SK-N-SH (cell line): ENCODE measurements around the gene ITSN2. TPM values are rescaled to one million over a fixed set of nuclear protein-coding genes. Genes with fewer than 3 reads are reported as not detected.

Experiments used
- CTCF ChIA-PET: fragments of 300-600, 350-600 bp; formaldehyde crosslinking; extraction: SDS; loops from one replicate; lab custom pipeline; 2021; lab: Yijun Ruan, JAX
- POLR2A ChIA-PET: fragments of 350-600 bp; sonication (Branson Sonifier 250); formaldehyde crosslinking; extraction: SDS; loops from one replicate; lab custom pipeline; 2020; ENCODE audit warnings: antibody characterized with exemption, inconsistent platforms; lab: Yijun Ruan, JAX
- DNase-seq: peaks from one replicate; pipeline ENCODE4 v3.0.0; 2012
- H2AFZ ChIP-seq: fragments of 200-600 bp; sonication (generic); 2 replicates; pipeline ENCODE4 v1.8.1; 2016; ENCODE audit warnings: antibody characterized with exemption, mild to moderate bottlenecking, low read depth
- H3F3A ChIP-seq: fragments of 200-600 bp; sonication (generic); replicated peaks from 2 replicates; pipeline ENCODE3; 2016; ENCODE audit warnings: antibody characterized with exemption, mild to moderate bottlenecking; ENCODE audit not compliant: insufficient read depth
- H3K27ac ChIP-seq, 2 experiments: fragments of 200-500 bp in 1 of 2; fragments of 200-600 bp in 1 of 2; sonication (Bioruptor generic) in 1 of 2; sonication (generic), shearing (Covaris generic) in 1 of 2; 2 replicates each; pipeline versions ENCODE4 v1.5.1 to v1.6.1; 2014 to 2016; ENCODE audit warnings: low read depth in 2 of 2, inconsistent platforms in 1 of 2, low read length in 1 of 2, mild to moderate bottlenecking in 1 of 2, mixed read lengths in 1 of 2
- H3K27me3 ChIP-seq: fragments of 200-600 bp; sonication (generic), shearing (Covaris generic); 2 replicates; pipeline ENCODE4 v1.6.1; 2016; ENCODE audit warnings: mixed run types; ENCODE audit not compliant: insufficient read depth
- H3K36me3 ChIP-seq, 2 experiments: fragments of 200-500 bp in 1 of 2; fragments of 200-600 bp in 1 of 2; sonication (Bioruptor generic) in 1 of 2; sonication (generic) in 1 of 2; replicated peaks in 1 of 2; 2 replicates each; pipeline versions ENCODE3 to v1.5.1; 2014 to 2016; ENCODE audit warnings: low read length in 1 of 2, mild to moderate bottlenecking in 1 of 2; ENCODE audit not compliant: insufficient read depth in 2 of 2, control insufficient read depth in 1 of 2
- H3K4me1 ChIP-seq, 2 experiments: fragments of 200-500 bp in 1 of 2; fragments of 200-600 bp in 1 of 2; sonication (Bioruptor generic) in 1 of 2; sonication (generic), shearing (Covaris generic) in 1 of 2; 2 replicates each; pipeline versions ENCODE4 v1.5.1 to v1.6.1; 2014 to 2016; ENCODE audit warnings: low read depth in 1 of 2, low read length in 1 of 2, mixed run types in 1 of 2; ENCODE audit not compliant: insufficient read depth in 2 of 2, control insufficient read depth in 1 of 2
- H3K4me2 ChIP-seq: fragments of 200-600 bp; sonication (generic), shearing (Covaris generic); 2 replicates; pipeline ENCODE4 v1.6.1; 2017; ENCODE audit warnings: mixed run types
- H3K4me3 ChIP-seq, 2 experiments: fragments of 200-500 bp in 1 of 2; fragments of 200-600 bp in 1 of 2; sonication (Bioruptor generic) in 1 of 2; sonication (generic), shearing (Covaris generic) in 1 of 2; 2 replicates each; pipeline versions ENCODE4 v1.5.1 to v1.8.1; 2014 to 2016; ENCODE audit warnings: low read depth in 2 of 2, inconsistent platforms in 1 of 2, low read length in 1 of 2, mild to moderate bottlenecking in 1 of 2, mixed read lengths in 1 of 2, moderate library complexity in 1 of 2
- H3K79me2 ChIP-seq: fragments of 200-600 bp; sonication (generic); 2 replicates; pipeline ENCODE4 v1.8.1; 2017; ENCODE audit warnings: mild to moderate bottlenecking; ENCODE audit not compliant: insufficient read depth
- H3K9ac ChIP-seq: fragments of 200-600 bp; sonication (generic); 2 replicates; pipeline ENCODE4 v1.6.1; 2017; ENCODE audit warnings: mixed run types
- H3K9me2 ChIP-seq: fragments of 200-600 bp; sonication (generic); 2 replicates; pipeline ENCODE4 v1.6.1; 2017; ENCODE audit warnings: mixed run types
- H3K9me3 ChIP-seq: fragments of 200-600 bp; sonication (generic); 2 replicates; pipeline ENCODE4 v1.6.1; 2017; ENCODE audit warnings: mixed run types, mild to moderate bottlenecking, moderate library complexity
- H4K20me1 ChIP-seq: fragments of 200-600 bp; sonication (generic); 2 replicates; pipeline ENCODE4 v1.6.1; 2017; ENCODE audit warnings: mild to moderate bottlenecking, mixed run types; ENCODE audit not compliant: insufficient read depth
- CTCF ChIP-seq: fragments of 200-600 bp; sonication (generic); IDR thresholded peaks from 2 replicates; pipeline ENCODE4 v1.6.1; 2017; ENCODE audit warnings: antibody characterized with exemption, mild to moderate bottlenecking, moderate library complexity
- EP300 ChIP-seq, 2 experiments: IDR thresholded peaks; 2 replicates each; pipeline versions ENCODE4 v1.4.0 to v1.6.1; 2012; ENCODE audit warnings: borderline replicate concordance in 1 of 2, low read depth in 1 of 2, low read length in 1 of 2
- EZH2phosphoT487 ChIP-seq: fragments of 200-600 bp; sonication (generic); IDR thresholded peaks from 2 replicates; pipeline ENCODE4 v1.6.1; 2017; ENCODE audit warnings: low read depth, mixed run types, mild to moderate bottlenecking, antibody characterized with exemption, moderate library complexity, borderline replicate concordance
- FOSL2 ChIP-seq: IDR thresholded peaks from 2 replicates; pipeline ENCODE4 v1.4.0; 2012; ENCODE audit warnings: low read depth, mild to moderate bottlenecking, moderate library complexity, borderline replicate concordance
- FOXJ3 ChIP-seq: sonication (generic); formaldehyde crosslinking; IDR thresholded peaks from 2 replicates; pipeline ENCODE4 v1.5.1; 2020; ENCODE audit warnings: mild to moderate bottlenecking, missing genetic modification reagents
- FOXM1 ChIP-seq: IDR thresholded peaks from 2 replicates; pipeline ENCODE4 v1.4.0; 2012; ENCODE audit warnings: low read depth, mild to moderate bottlenecking
- GABPA ChIP-seq: IDR thresholded peaks from 2 replicates; pipeline ENCODE4 v1.4.0; 2012; ENCODE audit warnings: low read depth, mild to moderate bottlenecking
- GATA2 ChIP-seq: sonication (generic); formaldehyde crosslinking; IDR thresholded peaks from 2 replicates; pipeline ENCODE4 v1.5.0; 2020; ENCODE audit warnings: mild to moderate bottlenecking, missing genetic modification reagents
- JUND ChIP-seq: IDR thresholded peaks from 2 replicates; pipeline ENCODE4 v1.4.0; 2012
- MEF2A ChIP-seq: IDR thresholded peaks from 2 replicates; pipeline ENCODE4 v1.4.0; 2012; ENCODE audit warnings: low read depth, borderline replicate concordance
- NFIC ChIP-seq: IDR thresholded peaks from 2 replicates; pipeline ENCODE4 v1.4.0; 2012; ENCODE audit warnings: borderline replicate concordance
- PBX3 ChIP-seq: IDR thresholded peaks from 2 replicates; pipeline ENCODE4; 2012
- POLR2AphosphoS5 ChIP-seq: IDR thresholded peaks from 2 replicates; pipeline ENCODE4 v1.6.1; 2012; ENCODE audit warnings: low read depth, low read length
- RCOR1 ChIP-seq: fragments of 150-350 bp; IDR thresholded peaks from 2 replicates; pipeline ENCODE4 v1.6.1; 2017; ENCODE audit warnings: antibody characterized with exemption, low read length
- REST ChIP-seq: IDR thresholded peaks from 2 replicates; pipeline ENCODE4 v1.6.1; 2012; ENCODE audit warnings: mild to moderate bottlenecking, low read depth, low read length, moderate library complexity
- RFX5 ChIP-seq: IDR thresholded peaks from 2 replicates; pipeline ENCODE4 v1.6.1; 2012; ENCODE audit warnings: mild to moderate bottlenecking, improper control_type of control experiment, low read length
- SMC3 ChIP-seq: IDR thresholded peaks from 2 replicates; pipeline ENCODE4 v1.6.1; 2012; ENCODE audit warnings: low read depth, low read length, improper control_type of control experiment
- TEAD4 ChIP-seq: IDR thresholded peaks from 2 replicates; pipeline ENCODE4 v1.4.0; 2012; ENCODE audit warnings: mild to moderate bottlenecking, borderline replicate concordance; ENCODE audit not compliant: insufficient read depth
- YY1 ChIP-seq: IDR thresholded peaks from 2 replicates; pipeline ENCODE4 v1.4.0; 2012; ENCODE audit warnings: low read depth, mild to moderate bottlenecking
- ZBTB33 ChIP-seq: IDR thresholded peaks from 2 replicates; pipeline ENCODE4 v1.4.0; 2012; ENCODE audit warnings: low read depth, borderline replicate concordance
- WGBS: methylation state at CpG from one replicate; pipeline ENCODE4 v1.1.6; 2017; ENCODE audit warnings: low lambda C conversion rate; 5-methylcytosine and 5-hydroxymethylcytosine counted together
- polyA plus RNA-seq, 3 experiments: library from polyadenylated mRNA; depleted of rRNA; stranded (reverse); fragments of >200 nt; gene quantifications; 2 replicates each; pipeline ENCODE4 v1.2.3, GENCODE V29; 2012

Gene ITSN2
- polyA plus RNA-seq, 1 of the 3 experiments (the other 2 are of a cell fraction) = 11.9 TPM

GRCh38 chr2:24342110-24342910 is 18.0 kb downstream of the ITSN2 start:
- Histone ChIP-seq H3F3A (no peaks in the 10 kb centered on the region), H3K36me3 (peaks cover 0 to 3% of the 10 kb centered on the region in 2 experiments), H2AFZ (no peak overlapping the region), H3K9me2 (no peaks in the 10 kb centered on the region), H3K4me1 (no peaks in the 10 kb centered on the region), H3K9ac (no peak overlapping the region), H3K4me3 (no peak overlapping the region), H4K20me1 (no peaks in the 10 kb centered on the region; the same call in 1 of the 2 replicates), H3K27ac (no peak overlapping the region), H3K79me2 (peaks cover 76% of the 10 kb centered on the region), H3K27me3 (no peaks in the 10 kb centered on the region), H3K4me2 (no peak overlapping the region), H3K9me3 (no peaks in the 10 kb centered on the region)
- DNase-seq = no peak
- TF ChIP-seq EZH2phosphoT487 (no peak), FOSL2 (no peak), GATA2 (CRISPR knock-in tag) (no peak), FOXM1 (no peak), RFX5 (no peak), TEAD4 (no peak), MEF2A (no peak), EP300 (IDR thresholded peaks at IDR 0.05; ENCODE audit: borderline replicate concordance in 1 of 2, low read depth in 1 of 2, low read length in 1 of 2) (no peak), JUND (no peak), SMC3 (no peak), POLR2AphosphoS5 (no peak), GABPA (no peak), RCOR1 (no peak), CTCF (no peak), FOXJ3 (no peak)
- 97% methylated on average over 9 of the region's 9 CpGs for WGBS
- ChIA-PET CTCF (interaction anchor here (0.9 kb wide), 1 partner anchor 9 kb away, joined by 3 read pairs; no protein-coding TSS in a partner anchor), POLR2A (no interaction called here)

- ChIA-PET POLR2A (no interaction called here), CTCF (no interaction called here)
- Histone ChIP-seq H3K9me2 (no peaks in the 10 kb centered on the region), H3K36me3 (peaks cover 0 to 3% of the 10 kb centered on the region in 2 experiments), H3K4me2 (no peak overlapping the region), H4K20me1 (no peaks in the 10 kb centered on the region; the same call in 1 of the 2 replicates), H3F3A (no peaks in the 10 kb centered on the region), H3K4me1 (no peaks in the 10 kb centered on the region), H3K9ac (no peak overlapping the region), H3K4me3 (no peak overlapping the region), H3K27me3 (no peaks in the 10 kb centered on the region), H3K9me3 (no peaks in the 10 kb centered on the region), H3K79me2 (peaks cover 68% of the 10 kb centered on the region), H2AFZ (no peak overlapping the region), H3K27ac (no peak overlapping the region)
- no peak for DNase-seq
- WGBS = 96% methylated on average over 6 of the region's 6 CpGs
- no peak for TF ChIP-seq EZH2phosphoT487
- TF ChIP-seq REST = no peak
- TF ChIP-seq PBX3 = no peak
- TF ChIP-seq YY1 = no peak
- no peak for TF ChIP-seq NFIC
- no peak for TF ChIP-seq ZBTB33
- no peak for TF ChIP-seq FOSL2
- no peak for TF ChIP-seq GABPA
Observed at GRCh38 chr2:24339856-24340262, 20.5 kb downstream of the ITSN2 start.
